OCI-LY3 (cell line): ENCODE results near the gene GPATCH4.

ENCODE experiments used
- H2AFZ ChIP-seq: fragments of 200-600, 300-600 bp; shearing (Covaris generic); 2 replicates; pipeline ENCODE4 v1.6.0; 2014; ENCODE audit warnings: antibody characterized with exemption, low read depth, low read length
- H3K27ac ChIP-seq: fragments of 200-600, 300-600 bp; sonication (generic); 2 replicates; pipeline ENCODE4 v1.5.1; 2014; ENCODE audit warnings: mild to moderate bottlenecking, low read length, moderate library complexity, mixed read lengths
- H3K27me3 ChIP-seq: fragments of 200-600, 300-600 bp; sonication (generic); 2 replicates; pipeline ENCODE4 v1.6.1; 2014; ENCODE audit warnings: low read depth, low read length, mixed read lengths
- H3K36me3 ChIP-seq: fragments of 200-600, 300-600 bp; sonication (generic); replicated peaks from 2 replicates; pipeline ENCODE3; 2014; ENCODE audit warnings: low read depth, low read length, mixed read lengths
- H3K4me1 ChIP-seq: fragments of 300-600, 200-600 bp; sonication (generic); 2 replicates; pipeline ENCODE4 v1.6.1; 2014; ENCODE audit warnings: low read length, mixed read lengths
- H3K4me2 ChIP-seq: fragments of 200-600, 300-600 bp; sonication (generic); 2 replicates; pipeline ENCODE4 v1.6.1; 2014; ENCODE audit warnings: low read length, mixed read lengths
- H3K4me3 ChIP-seq: fragments of 300-600, 200-600 bp; sonication (generic); 2 replicates; pipeline ENCODE4 v1.5.1; 2014; ENCODE audit warnings: antibody characterized with exemption, mild to moderate bottlenecking, low read length, moderate library complexity
- H3K79me2 ChIP-seq: fragments of 300-600, 200-600 bp; shearing (Covaris generic); 2 replicates; pipeline ENCODE4 v1.6.1; 2014; ENCODE audit warnings: mild to moderate bottlenecking, low read length, mixed read lengths
- H3K9ac ChIP-seq: fragments of 300-600, 200-600 bp; shearing (Covaris generic); 2 replicates; pipeline ENCODE4 v1.6.0; 2014; ENCODE audit warnings: mild to moderate bottlenecking, low read length, moderate library complexity
- H3K9me3 ChIP-seq: fragments of 200-600, 300-600 bp; shearing (Covaris generic); 2 replicates; pipeline ENCODE4 v1.6.1; 2014; ENCODE audit warnings: low read length, mixed read lengths; ENCODE audit not compliant: insufficient read depth
- H4K20me1 ChIP-seq: fragments of 200-600, 300-600 bp; sonication (generic); 2 replicates; pipeline ENCODE4 v1.6.1; 2016; ENCODE audit warnings: low read length, mixed read lengths; ENCODE audit not compliant: insufficient read depth
- EZH2phosphoT487 ChIP-seq: fragments of 200-600 bp; shearing (Covaris generic); IDR thresholded peaks from 2 replicates; pipeline ENCODE4 v1.6.1; 2018; ENCODE audit warnings: antibody characterized with exemption, mixed run types, low read depth
- TF ChIP-seq, protein P1 (sequence below): fragments of 200-600, 300-600 bp; sonication (generic); IDR thresholded peaks from 2 replicates; pipeline ENCODE4 v1.5.1; 2014; ENCODE audit warnings: antibody characterized with exemption, low read length, low read depth

The GPATCH4 gene

DNA sequence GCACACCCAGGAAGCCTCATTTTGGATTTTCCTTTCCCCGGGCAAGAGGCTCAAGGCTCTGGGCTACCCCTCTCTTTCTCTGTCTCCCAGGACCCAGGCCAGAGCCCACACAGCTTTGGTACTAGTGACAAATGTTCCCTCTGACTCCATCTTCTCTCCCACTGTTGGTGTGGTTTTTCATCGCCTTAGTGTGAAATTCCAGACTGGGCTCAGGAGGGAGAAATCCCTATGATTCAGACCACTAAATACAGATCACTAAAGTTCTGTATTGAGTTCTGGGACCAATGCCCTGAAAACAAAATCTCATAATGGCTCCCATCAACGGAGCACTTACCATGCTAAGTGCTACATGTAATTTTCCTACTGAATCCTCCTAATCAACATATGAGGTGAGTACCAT is 55.0 kb downstream of the GPATCH4 start:
- TF ChIP-seq, protein P1, sequence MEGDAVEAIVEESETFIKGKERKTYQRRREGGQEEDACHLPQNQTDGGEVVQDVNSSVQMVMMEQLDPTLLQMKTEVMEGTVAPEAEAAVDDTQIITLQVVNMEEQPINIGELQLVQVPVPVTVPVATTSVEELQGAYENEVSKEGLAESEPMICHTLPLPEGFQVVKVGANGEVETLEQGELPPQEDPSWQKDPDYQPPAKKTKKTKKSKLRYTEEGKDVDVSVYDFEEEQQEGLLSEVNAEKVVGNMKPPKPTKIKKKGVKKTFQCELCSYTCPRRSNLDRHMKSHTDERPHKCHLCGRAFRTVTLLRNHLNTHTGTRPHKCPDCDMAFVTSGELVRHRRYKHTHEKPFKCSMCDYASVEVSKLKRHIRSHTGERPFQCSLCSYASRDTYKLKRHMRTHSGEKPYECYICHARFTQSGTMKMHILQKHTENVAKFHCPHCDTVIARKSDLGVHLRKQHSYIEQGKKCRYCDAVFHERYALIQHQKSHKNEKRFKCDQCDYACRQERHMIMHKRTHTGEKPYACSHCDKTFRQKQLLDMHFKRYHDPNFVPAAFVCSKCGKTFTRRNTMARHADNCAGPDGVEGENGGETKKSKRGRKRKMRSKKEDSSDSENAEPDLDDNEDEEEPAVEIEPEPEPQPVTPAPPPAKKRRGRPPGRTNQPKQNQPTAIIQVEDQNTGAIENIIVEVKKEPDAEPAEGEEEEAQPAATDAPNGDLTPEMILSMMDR = no peak
- no peak for TF ChIP-seq EZH2phosphoT487
- H3K9me3 ChIP-seq = no peaks in the 10 kb centered on the region
- no peaks in the 10 kb centered on the region for H3K79me2 ChIP-seq
- H3K4me2 ChIP-seq = no peak overlapping the region
- H3K4me3 ChIP-seq = no peak overlapping the region
- H2AFZ ChIP-seq = no peak overlapping the region
- no peaks in the 10 kb centered on the region for H3K4me1 ChIP-seq
- H3K27ac ChIP-seq = no peak overlapping the region
- no peaks in the 10 kb centered on the region for H4K20me1 ChIP-seq
- no peak overlapping the region for H3K9ac ChIP-seq
- no peaks in the 10 kb centered on the region for H3K27me3 ChIP-seq
- H3K36me3 ChIP-seq = no peaks in the 10 kb centered on the region

DNA sequence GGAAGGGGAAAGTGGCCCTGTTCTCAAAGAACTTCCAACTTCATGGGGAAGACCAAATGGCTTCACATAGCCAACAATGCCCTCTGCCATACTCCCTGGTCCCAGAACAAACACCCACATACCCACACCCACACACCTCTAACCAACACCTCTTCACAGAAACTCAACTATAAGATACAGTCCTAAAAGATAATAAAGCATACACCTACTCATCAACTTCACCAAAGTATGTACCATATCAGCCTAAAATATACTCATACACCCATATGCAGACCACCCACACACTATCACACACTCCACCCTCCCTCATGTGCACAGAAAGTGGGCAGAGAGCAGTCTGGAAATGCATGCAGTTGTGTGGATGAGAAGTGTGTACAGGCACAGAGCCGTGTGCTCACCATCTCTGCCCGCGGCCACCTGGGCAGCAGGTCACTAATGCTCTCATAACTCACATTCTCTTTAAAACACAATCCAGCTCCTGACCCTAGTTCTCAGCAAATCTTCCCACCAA is 56.6 kb downstream of the GPATCH4 start:
- H3K9ac ChIP-seq = no peak overlapping the region
- TF ChIP-seq, protein P1 = no peak
- no peak for TF ChIP-seq EZH2phosphoT487
- no peaks in the 10 kb centered on the region for H3K36me3 ChIP-seq
- no peak overlapping the region for H2AFZ ChIP-seq
- no peaks in the 10 kb centered on the region for H3K79me2 ChIP-seq
- no peaks in the 10 kb centered on the region for H4K20me1 ChIP-seq
- no peaks in the 10 kb centered on the region for H3K9me3 ChIP-seq
- no peak overlapping the region for H3K27ac ChIP-seq
- H3K27me3 ChIP-seq = no peaks in the 10 kb centered on the region
- H3K4me1 ChIP-seq = no peaks in the 10 kb centered on the region
- no peak overlapping the region for H3K4me3 ChIP-seq
- H3K4me2 ChIP-seq = no peak overlapping the region
